IMR-90 (cell line): Measurements from ENCODE around the gene CTDSP1. TPM values are rescaled to one million over a fixed set of nuclear protein-coding genes. Genes with fewer than 3 reads are reported as not detected.

ENCODE experiments used
- ATAC-seq: fragments of 200-7000 bp; cut with Tn5 transposase; 2 replicates; pipeline ENCODE4 v1.9.1; 2020; ENCODE audit warnings: low read depth, mild to moderate bottlenecking, moderate library complexity
- BruUV-seq: library from RNA; stranded (reverse); fragments of 400-500 nt; replicated peaks from 2 replicates; lab custom pipeline; 2021; lab: Mats Ljungman, UMichigan
- CTCF ChIA-PET: fragments of 300-600 bp; formaldehyde crosslinking; extraction: SDS; loops from one replicate; lab custom pipeline; 2021; ENCODE audit warnings: antibody characterized with exemption; lab: Yijun Ruan, JAX
- POLR2A ChIA-PET: fragments of 300-600 bp; sonication (Branson Sonifier 250); formaldehyde crosslinking; loops from one replicate; lab custom pipeline; 2022; ENCODE audit warnings: antibody characterized with exemption; ENCODE audit not compliant: unreplicated experiment; lab: Charles Lee
- DNase-seq: peaks from one replicate; pipeline ENCODE4 v3.0.0; 2013
- H2AFZ ChIP-seq: replicated peaks from 2 replicates; pipeline ENCODE3; 2013; ENCODE audit warnings: low read length, mild to moderate bottlenecking; ENCODE audit not compliant: poor library complexity
- H2AK5ac ChIP-seq: 2 replicates; pipeline ENCODE4 v1.6.1; 2013; ENCODE audit warnings: low read depth, low read length, inconsistent platforms
- H2AK9ac ChIP-seq: replicated peaks from 2 replicates; pipeline ENCODE3; 2013; ENCODE audit warnings: mild to moderate bottlenecking, low read depth, low read length, moderate library complexity; ENCODE audit not compliant: poor library complexity
- H2BK120ac ChIP-seq: 2 replicates; pipeline ENCODE4 v1.6.1; 2013; ENCODE audit warnings: low read depth, low read length, inconsistent platforms
- H2BK15ac ChIP-seq: 3 replicates; pipeline ENCODE4 v1.6.1; 2013; ENCODE audit warnings: low read depth, low read length, inconsistent platforms
- H2BK20ac ChIP-seq: 2 replicates; pipeline ENCODE4 v1.6.1; 2013; ENCODE audit warnings: low read depth, mild to moderate bottlenecking, inconsistent platforms, low read length, moderate library complexity
- H2BK5ac ChIP-seq: 2 replicates; pipeline ENCODE4 v1.6.1; 2013; ENCODE audit warnings: mild to moderate bottlenecking, low read depth, low read length, inconsistent platforms; ENCODE audit not compliant: poor library complexity, severe bottlenecking
- H3K14ac ChIP-seq: replicated peaks from 2 replicates; pipeline ENCODE4 v1.6.1; 2013; ENCODE audit warnings: low read depth, low read length, inconsistent platforms
- H3K18ac ChIP-seq: 2 replicates; pipeline ENCODE4 v1.6.1; 2013; ENCODE audit warnings: low read depth, low read length, control low read depth
- H3K23ac ChIP-seq: 2 replicates; pipeline ENCODE4 v1.6.1; 2013; ENCODE audit warnings: low read depth, low read length, inconsistent platforms
- H3K27ac ChIP-seq: 2 replicates; pipeline ENCODE4 v1.5.1; 2013; ENCODE audit warnings: mild to moderate bottlenecking, control low read depth, low read length; ENCODE audit not compliant: insufficient read depth
- H3K27me3 ChIP-seq: 2 replicates; pipeline ENCODE4 v1.6.1; 2013; ENCODE audit warnings: low read length; ENCODE audit not compliant: control insufficient read depth, insufficient read depth
- H3K36me3 ChIP-seq: 2 replicates; pipeline ENCODE4 v1.6.1; 2013; ENCODE audit warnings: low read length, mixed read lengths; ENCODE audit not compliant: control insufficient read depth, insufficient read depth
- H3K4ac ChIP-seq: 2 replicates; pipeline ENCODE4 v1.6.1; 2013; ENCODE audit warnings: low read depth, low read length, inconsistent platforms
- H3K4me1 ChIP-seq: 2 replicates; pipeline ENCODE4 v1.6.1; 2013; ENCODE audit warnings: low read length, mixed read lengths; ENCODE audit not compliant: control insufficient read depth, insufficient read depth
- H3K4me2 ChIP-seq: 2 replicates; pipeline ENCODE4 v1.6.1; 2013; ENCODE audit warnings: low read depth, mild to moderate bottlenecking, control low read depth, low read length, moderate library complexity
- H3K4me3 ChIP-seq: 2 replicates; pipeline ENCODE4 v1.5.1; 2013; ENCODE audit warnings: low read depth, mild to moderate bottlenecking, control low read depth, low read length, moderate library complexity; ENCODE audit not compliant: insufficient read depth
- H3K56ac ChIP-seq: 2 replicates; pipeline ENCODE4 v1.6.1; 2013; ENCODE audit warnings: low read length, inconsistent platforms; ENCODE audit not compliant: insufficient read depth; ENCODE audit errors: extremely low read depth
- H3K79me1 ChIP-seq, 2 experiments: 2 replicates each; pipeline ENCODE4 v1.6.1; 2013; ENCODE audit warnings: low read length in 2 of 2, inconsistent platforms in 1 of 2, low read depth in 1 of 2
- H3K9ac ChIP-seq: 2 replicates; pipeline ENCODE4 v1.6.1; 2013; ENCODE audit warnings: low read depth, low read length, control low read depth
- H3K9me1 ChIP-seq: 2 replicates; pipeline ENCODE4 v1.6.1; 2013; ENCODE audit warnings: low read length, inconsistent platforms; ENCODE audit not compliant: insufficient read depth
- H3K9me3 ChIP-seq: 2 replicates; pipeline ENCODE4 v1.6.1; 2013; ENCODE audit warnings: low read length; ENCODE audit not compliant: control insufficient read depth, insufficient read depth
- H4K20me1 ChIP-seq: 2 replicates; pipeline ENCODE4 v1.6.1; 2013; ENCODE audit warnings: low read length, inconsistent platforms; ENCODE audit not compliant: insufficient read depth
- H4K5ac ChIP-seq: 2 replicates; pipeline ENCODE4 v1.6.1; 2013; ENCODE audit warnings: mild to moderate bottlenecking, low read depth, low read length, control low read depth
- H4K8ac ChIP-seq, 2 experiments: 2 replicates each; pipeline ENCODE4 v1.6.1; 2013; ENCODE audit warnings: low read depth in 2 of 2, low read length in 2 of 2, control low read depth in 1 of 2, inconsistent platforms in 1 of 2
- H4K91ac ChIP-seq: 2 replicates; pipeline ENCODE4 v1.6.1; 2013; ENCODE audit warnings: low read depth, low read length, inconsistent platforms; ENCODE audit not compliant: insufficient read depth
- BHLHE40 ChIP-seq: fragments of 150-350 bp; IDR thresholded peaks from 2 replicates; pipeline ENCODE4 v1.6.1; 2016; ENCODE audit warnings: mild to moderate bottlenecking, low read depth, low read length
- CEBPB ChIP-seq: IDR thresholded peaks from 2 replicates; pipeline ENCODE4 v1.6.1; 2012; ENCODE audit warnings: low read depth, low read length, improper control_type of control experiment
- CHD1 ChIP-seq: IDR thresholded peaks from 2 replicates; pipeline ENCODE4 v1.6.1; 2012; ENCODE audit warnings: low read depth, low read length, improper control_type of control experiment
- CTCF ChIP-seq: conservative IDR thresholded peaks from 2 replicates; pipeline ENCODE4 v1.5.1; 2012; ENCODE audit warnings: mild to moderate bottlenecking, low read depth, low read length, improper control_type of control experiment
- ELK1 ChIP-seq: fragments of 150-350 bp; IDR thresholded peaks from 2 replicates; pipeline ENCODE4 v1.6.1; 2016; ENCODE audit warnings: low read depth, mild to moderate bottlenecking, low read length, moderate library complexity, borderline replicate concordance
- FOS ChIP-seq: fragments of 150-350 bp; IDR thresholded peaks from 2 replicates; pipeline ENCODE4 v1.6.1; 2016; ENCODE audit warnings: low read depth, low read length
- MAFK ChIP-seq: IDR thresholded peaks from 2 replicates; pipeline ENCODE4 v1.6.1; 2012; ENCODE audit warnings: low read depth, low read length, improper control_type of control experiment
- MAZ ChIP-seq: IDR thresholded peaks from 2 replicates; pipeline ENCODE4 v1.6.1; 2012; ENCODE audit warnings: low read depth, mild to moderate bottlenecking, low read length, improper control_type of control experiment, moderate library complexity, borderline replicate concordance
- MXI1 ChIP-seq: IDR thresholded peaks from 2 replicates; pipeline ENCODE4 v1.6.1; 2012; ENCODE audit warnings: low read depth, mild to moderate bottlenecking, low read length, moderate library complexity, borderline replicate concordance
- NFE2L2 ChIP-seq: fragments of 150-350 bp; IDR thresholded peaks from 2 replicates; pipeline ENCODE4 v1.6.1; 2016; ENCODE audit warnings: low read depth, mild to moderate bottlenecking, low read length
- POLR2A ChIP-seq: IDR thresholded peaks from 2 replicates; pipeline ENCODE4 v1.6.1; 2012; ENCODE audit warnings: mild to moderate bottlenecking, low read depth, low read length
- RAD21 ChIP-seq: IDR thresholded peaks from 2 replicates; pipeline ENCODE4 v1.6.1; 2012; ENCODE audit warnings: low read length, improper control_type of control experiment
- RCOR1 ChIP-seq: IDR thresholded peaks from 2 replicates; pipeline ENCODE4 v1.6.1; 2012; ENCODE audit warnings: mild to moderate bottlenecking, low read length, improper control_type of control experiment; ENCODE audit not compliant: insufficient replicate concordance
- RFX5 ChIP-seq: IDR thresholded peaks from 2 replicates; pipeline ENCODE4 v1.8.0; 2012; ENCODE audit warnings: low read depth, mild to moderate bottlenecking, low read length, moderate library complexity
- SMC3 ChIP-seq: fragments of 150-350 bp; IDR thresholded peaks from 2 replicates; pipeline ENCODE4 v1.6.1; 2016; ENCODE audit warnings: low read depth, mild to moderate bottlenecking, antibody characterized with exemption, low read length, moderate library complexity
- USF2 ChIP-seq: fragments of 150-350 bp; IDR thresholded peaks from 2 replicates; pipeline ENCODE4 v1.6.1; 2017; ENCODE audit warnings: mild to moderate bottlenecking, antibody characterized with exemption, low read length, low read depth
- whole genome bisulfite sequencing, 2 experiments: methylation state at CpG; one replicate each; pipeline versions ENCODE4 v1.1.5 to v1.1.7; 2013; ENCODE audit warnings: missing lambda C conversion rate in 2 of 2; ENCODE audit not compliant: insufficient read length in 1 of 2; ENCODE audit errors: extremely low coverage in 2 of 2; 5-methylcytosine and 5-hydroxymethylcytosine counted together
- dilution Hi-C: fragments of 300-500 bp; cut with HindIII; formaldehyde crosslinking; loops from one replicate; pipeline ENCODE4 v1.14.3; 2018; ENCODE audit warnings: low sequenced_read_pairs; ENCODE audit not compliant: unreplicated experiment
- in situ Hi-C: fragments of 300-500 bp; cut with MboI; formaldehyde crosslinking; loops from 3 replicates; pipeline ENCODE4 v1.14.3; 2019; ENCODE audit warnings: low sequenced_read_pairs, inconsistent platforms, mixed read lengths
- intact Hi-C: fragments of 100-400 bp; cut with micrococcal nuclease; formaldehyde crosslinking; loops from 2 replicates; pipeline ENCODE4 v1.10.0; 2022
- polyA plus RNA-seq, 3 experiments: library from polyadenylated mRNA; depleted of rRNA; stranded (reverse); fragments of >200 nt; gene quantifications; 2 replicates each; pipeline ENCODE4 v1.2.3, GENCODE V29; 2012; ENCODE audit warnings: low replicate concordance in 1 of 3
- total RNA-seq: library from RNA; depleted of rRNA; stranded (reverse); fragments of >200 nt; gene quantifications from 2 replicates; pipeline ENCODE4 v1.2.3, GENCODE V29; 2012

CTDSP1 gene
- total and polyA plus RNA-seq, 2 of the 4 experiments (the other 2 are of a cell fraction): 19.7 to 64.3 TPM

GRCh38 chr2:218425531-218425930, 25.9 kb downstream of the CTDSP1 start:
- H3K27me3 ChIP-seq: peaks cover 17% of the 10 kb centered on the region; the same call in 1 of the 2 replicates
- H3K9me1 ChIP-seq: no peaks in the 10 kb centered on the region; the same call in 1 of the 2 replicates
- intact Hi-C loops: no loop called here
- no TSS peak for BruUV-seq
- no peak overlapping the region for H2AK9ac ChIP-seq
- no peak overlapping the region for H2BK120ac ChIP-seq
- no peaks in the 10 kb centered on the region for H3K36me3 ChIP-seq
- H4K5ac ChIP-seq: no peak overlapping the region
- ChIA-PET CTCF (no interaction called here), POLR2A (no interaction called here)
- H2AK5ac ChIP-seq: no peak overlapping the region
- no peak overlapping the region for H3K4me2 ChIP-seq
- no peak overlapping the region for H3K4ac ChIP-seq
- no peak overlapping the region for H2BK20ac ChIP-seq
- H3K23ac ChIP-seq: no peak overlapping the region
- no peaks in the 10 kb centered on the region for H3K4me1 ChIP-seq
- no peak overlapping the region for H2AFZ ChIP-seq
- no peak overlapping the region for H3K56ac ChIP-seq
- H4K91ac ChIP-seq: no peak overlapping the region
- H3K9ac ChIP-seq: no peak overlapping the region
- no peak overlapping the region for H3K18ac ChIP-seq
- WGBS, 2 experiments: 80% methylated on average over 3 of the region's 10 CpGs; no CpG with 5 or more reads in 1 of the 2 experiments
- no peak overlapping the region for H4K8ac ChIP-seq
- no peak overlapping the region for H2BK15ac ChIP-seq
- in situ Hi-C loops: no loop called here
- no peaks in the 10 kb centered on the region; the same call in 1 of the 2 replicates for H4K20me1 ChIP-seq
- H3K79me1 ChIP-seq: no peaks in the 10 kb centered on the region
- no peak overlapping the region for H3K4me3 ChIP-seq
- no peak for TF ChIP-seq MXI1
- no peak for TF ChIP-seq CEBPB
- TF ChIP-seq BHLHE40: no peak
- TF ChIP-seq MAZ: no peak
- no peak for TF ChIP-seq CTCF
- no peak for TF ChIP-seq RFX5
- TF ChIP-seq SMC3: no peak
- TF ChIP-seq ELK1: no peak
- TF ChIP-seq RCOR1: no peak
- no peak for TF ChIP-seq CHD1
- TF ChIP-seq FOS: no peak
- TF ChIP-seq USF2: no peak
- no peak for TF ChIP-seq NFE2L2
- TF ChIP-seq RAD21: no peak
- no peak for TF ChIP-seq POLR2A
- TF ChIP-seq MAFK: no peak
- dilution Hi-C loops: no loop called here
- no peak overlapping the region for H2BK5ac ChIP-seq
- H3K14ac ChIP-seq: no peak overlapping the region
- no peak for ATAC-seq
- H3K27ac ChIP-seq: no peak overlapping the region
- H3K9me3 ChIP-seq: no peaks in the 10 kb centered on the region
- DNase-seq: no peak
